SIG-M5 (cell line): ENCODE data around the gene FAM107B.
"Not testable (repeated sequence)": the region's sequence is repeated elsewhere in the genome, so short reads cannot be mapped to it uniquely, and the experiment has no call there.

ENCODE experiments used
- DNase-seq: peaks from one replicate; lab custom pipeline; 2025; lab: John Stamatoyannopoulos, UW

The FAM107B gene

DNA sequence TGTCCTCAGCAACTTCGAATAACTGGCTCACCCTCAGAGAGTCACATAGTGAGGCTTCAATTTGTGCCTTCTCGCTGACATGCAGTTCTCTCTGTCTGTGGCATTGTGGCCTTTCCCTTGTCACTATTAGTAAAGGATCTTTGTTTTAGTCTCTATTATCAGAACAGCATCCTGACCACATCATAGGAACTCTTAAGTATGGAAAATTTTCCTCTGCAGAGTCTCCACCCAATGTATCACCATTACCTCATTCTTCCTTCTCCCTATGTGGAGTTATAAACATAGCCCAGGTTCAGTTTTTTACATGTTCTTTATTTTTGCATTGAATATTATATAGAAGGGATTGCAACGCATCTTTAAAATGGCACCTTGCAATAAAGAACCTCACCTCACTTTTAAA, 112.9 kb downstream of the FAM107B start:
- no peak for DNase-seq

- no peak for DNase-seq
Observed at GRCh38 chr10:14660831-14661230, 113.9 kb downstream of the FAM107B start.

- DNase-seq = peak; percentile 79
Observed at GRCh38 chr10:14659626-14660196, 115.0 kb downstream of the FAM107B start.

DNA sequence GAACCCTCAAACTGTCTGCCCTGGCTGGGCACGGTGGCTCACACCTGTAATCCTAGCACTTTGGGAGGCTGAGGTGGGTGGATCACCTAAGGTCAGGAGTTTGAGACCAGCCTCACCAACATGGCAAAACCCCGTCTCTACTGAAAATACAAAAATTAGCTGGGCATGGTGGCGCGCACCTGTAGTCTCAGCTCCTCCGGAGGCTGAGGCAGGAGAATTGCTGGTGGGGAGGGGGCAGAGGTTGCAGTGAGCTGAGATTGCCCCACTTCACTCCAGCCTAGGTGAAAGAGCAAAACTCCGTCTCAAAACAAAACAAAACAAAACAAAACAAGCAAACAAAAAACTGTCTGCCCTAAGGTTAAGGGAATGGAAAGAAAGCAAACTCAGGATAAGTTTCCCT, 115.6 kb downstream of the FAM107B start:
- not testable (repeated sequence) for DNase-seq

GRCh38 chr10:14658331-14659127, 116.2 kb downstream of the FAM107B start:
- no peak for DNase-seq

DNA sequence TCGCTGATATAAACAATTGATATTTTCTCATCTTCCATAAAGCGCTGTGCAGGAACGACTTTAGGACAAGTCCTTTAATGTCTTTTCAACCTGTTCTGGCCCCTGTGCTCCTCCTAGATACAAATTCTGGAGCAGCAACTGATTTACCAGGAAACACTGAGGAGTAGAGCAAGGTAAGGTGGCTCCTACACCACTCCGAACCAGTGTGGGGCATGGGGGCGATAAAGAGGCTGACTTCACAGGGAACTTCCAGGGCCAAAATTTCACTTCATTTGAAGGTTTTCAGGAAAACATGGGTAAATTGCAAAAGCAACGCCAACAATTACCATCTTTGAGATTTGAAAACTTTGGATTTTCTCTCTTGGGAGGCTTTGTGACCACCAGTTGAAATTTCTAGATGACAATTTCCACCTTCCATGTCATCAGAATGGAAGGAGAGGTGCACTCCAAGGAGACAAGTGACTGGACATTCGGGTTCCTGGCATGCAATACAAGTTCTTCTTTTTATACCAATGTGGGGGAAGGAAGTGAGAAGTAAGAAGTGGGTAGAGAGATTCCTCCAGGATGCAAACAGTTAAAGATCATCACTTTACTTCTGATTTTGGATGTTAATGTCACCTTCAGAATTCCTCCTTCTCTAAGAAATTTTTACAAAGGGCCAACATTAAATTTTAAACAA, 118.5 kb downstream of the FAM107B start:
- DNase-seq = no peak

DNA sequence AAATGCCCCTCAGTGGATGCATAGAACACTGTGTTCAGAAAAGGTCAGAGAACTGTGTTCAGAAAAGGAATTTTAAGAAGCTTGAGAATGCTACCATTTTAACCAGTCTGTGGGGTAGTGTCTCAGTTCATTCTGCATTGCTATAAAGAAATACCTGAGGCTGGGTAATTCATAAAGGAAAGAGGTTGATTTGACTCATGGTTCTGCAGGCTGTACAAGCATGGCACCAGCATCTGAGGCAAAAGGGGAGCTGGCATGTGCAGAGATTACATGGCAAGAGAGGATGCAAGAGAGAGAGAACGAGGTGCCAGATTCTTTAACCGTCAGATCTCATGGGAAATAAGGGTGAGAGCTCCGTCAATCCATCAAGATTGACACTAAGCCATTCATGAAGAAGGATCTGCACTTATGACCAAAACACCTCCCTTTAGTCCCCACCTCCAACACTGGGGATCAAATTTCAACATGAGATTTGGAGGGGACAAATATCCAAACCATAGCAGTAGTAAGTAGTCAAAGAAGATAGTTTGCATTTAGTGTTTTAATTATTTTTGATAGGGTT, 119.8 kb downstream of the FAM107B start:
- no peak for DNase-seq

GRCh38 chr10:14653271-14654161, 121.2 kb downstream of the FAM107B start:
- no peak for DNase-seq

- no peak for DNase-seq
Observed at GRCh38 chr10:14652816-14653215, 121.9 kb downstream of the FAM107B start.

DNA sequence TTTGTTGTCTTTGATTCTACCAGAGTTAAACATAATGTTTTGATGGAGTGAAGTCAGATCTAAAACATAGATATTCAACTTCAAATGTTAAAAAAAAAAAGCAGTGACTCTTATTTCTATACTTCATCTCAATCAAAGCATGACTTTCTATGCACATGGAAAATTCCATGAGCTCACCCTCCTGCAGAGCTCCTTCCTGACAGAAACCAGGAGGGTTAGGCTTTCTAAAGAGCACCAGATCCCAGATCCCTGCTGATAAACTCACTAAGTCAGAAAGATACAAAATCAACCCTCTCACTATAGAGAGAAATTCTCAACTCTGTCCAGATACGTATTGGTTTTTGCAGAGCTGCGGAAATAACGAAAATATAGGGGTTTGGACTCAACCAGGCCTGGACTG, 122.6 kb downstream of the FAM107B start:
- DNase-seq = no peak

GRCh38 chr10:14649739-14650138, 125.0 kb downstream of the FAM107B start:
- DNase-seq = no peak

DNA sequence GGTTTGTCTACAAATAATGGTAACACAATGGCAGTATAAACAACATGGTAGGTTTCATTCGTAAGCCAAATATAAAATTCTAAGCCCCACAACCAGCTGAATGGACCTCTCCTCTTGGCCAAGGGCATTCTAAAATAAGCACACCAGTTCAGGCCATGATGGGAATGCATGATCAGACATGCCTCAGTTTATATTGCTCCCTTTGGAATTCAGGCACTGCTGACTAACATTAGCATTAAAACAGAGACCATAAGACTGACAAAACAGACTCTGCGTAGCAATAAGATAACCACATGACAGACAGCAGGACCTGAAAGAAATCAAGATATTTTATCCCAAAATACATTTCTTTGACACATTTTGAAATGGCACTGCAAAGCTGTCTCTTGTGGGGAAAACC, 125.8 kb downstream of the FAM107B start:
- DNase-seq = no peak

GRCh38 chr10:14648005-14648765, 126.5 kb downstream of the FAM107B start:
- peak; percentile 56 for DNase-seq

DNA sequence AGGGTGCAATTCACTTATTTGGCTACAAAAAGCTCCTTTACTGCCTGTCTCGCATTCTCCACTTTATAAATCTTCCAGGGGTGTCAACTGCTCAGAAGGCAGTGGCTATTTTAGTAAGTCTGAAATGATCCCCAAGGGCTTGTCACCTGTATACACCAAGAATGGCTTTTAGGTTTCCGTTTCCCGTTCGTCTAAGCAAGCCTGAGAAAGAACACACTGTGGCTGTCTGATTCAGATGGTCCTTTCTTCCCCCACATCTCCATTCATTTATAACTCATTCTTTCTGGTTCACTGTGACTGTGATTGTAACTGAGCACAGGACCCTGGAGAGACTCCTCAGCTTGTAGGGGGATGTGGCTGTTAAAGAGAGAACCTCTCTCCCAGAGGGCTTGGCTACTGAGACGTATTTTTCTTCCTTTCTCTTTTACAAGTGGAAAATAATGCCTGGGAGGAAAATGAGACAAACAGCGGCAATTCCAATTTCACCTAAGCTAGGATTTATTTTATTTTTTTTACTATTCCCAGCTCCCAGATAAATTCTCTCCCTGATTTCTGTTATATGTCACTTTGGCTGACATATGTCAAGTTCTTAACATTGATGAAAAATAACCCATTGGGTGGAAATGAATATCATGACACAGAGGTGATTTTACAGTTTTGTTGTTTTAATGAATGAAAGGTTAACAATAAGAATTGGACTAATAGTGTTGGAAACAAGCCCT, 129.3 kb downstream of the FAM107B start:
- no peak for DNase-seq

- DNase-seq = no peak
Observed at GRCh38 chr10:14639637-14640036, 135.1 kb downstream of the FAM107B start.

DNA sequence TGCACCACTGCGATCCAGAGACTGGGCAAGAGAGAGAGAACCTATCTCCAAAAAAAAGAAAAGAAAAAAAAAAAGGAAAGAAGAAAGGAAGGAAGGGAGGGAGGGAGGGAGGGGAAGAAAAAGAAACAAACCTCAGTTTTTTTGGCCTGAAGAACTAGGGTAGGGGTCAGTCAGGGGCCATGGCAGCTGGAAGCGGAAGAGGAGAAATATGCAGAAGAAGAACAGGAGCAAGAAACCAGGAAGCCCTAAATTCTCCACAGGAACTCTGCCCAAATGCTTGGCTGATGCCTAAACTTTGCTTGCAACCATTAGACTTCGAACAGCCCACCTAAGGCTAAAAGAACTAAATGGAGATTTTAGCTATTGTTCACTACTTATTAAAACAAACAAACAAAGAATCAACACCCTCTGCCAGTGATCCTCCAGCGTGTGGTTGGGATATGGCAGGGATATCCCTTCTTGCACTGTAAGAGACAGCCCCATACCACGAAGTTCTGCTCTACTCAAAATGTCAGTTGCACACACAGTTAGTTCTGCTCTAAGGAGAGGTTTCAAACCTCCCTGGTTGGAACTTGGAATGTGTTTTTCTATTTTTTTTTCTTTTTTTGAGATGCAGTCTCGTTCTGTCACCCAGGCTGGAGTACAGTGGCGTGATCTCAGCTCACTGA, 139.5 kb downstream of the FAM107B start:
- no peak for DNase-seq

- not testable (repeated sequence) for DNase-seq
Observed at GRCh38 chr10:14634572-14634971, 140.1 kb downstream of the FAM107B start.

DNA sequence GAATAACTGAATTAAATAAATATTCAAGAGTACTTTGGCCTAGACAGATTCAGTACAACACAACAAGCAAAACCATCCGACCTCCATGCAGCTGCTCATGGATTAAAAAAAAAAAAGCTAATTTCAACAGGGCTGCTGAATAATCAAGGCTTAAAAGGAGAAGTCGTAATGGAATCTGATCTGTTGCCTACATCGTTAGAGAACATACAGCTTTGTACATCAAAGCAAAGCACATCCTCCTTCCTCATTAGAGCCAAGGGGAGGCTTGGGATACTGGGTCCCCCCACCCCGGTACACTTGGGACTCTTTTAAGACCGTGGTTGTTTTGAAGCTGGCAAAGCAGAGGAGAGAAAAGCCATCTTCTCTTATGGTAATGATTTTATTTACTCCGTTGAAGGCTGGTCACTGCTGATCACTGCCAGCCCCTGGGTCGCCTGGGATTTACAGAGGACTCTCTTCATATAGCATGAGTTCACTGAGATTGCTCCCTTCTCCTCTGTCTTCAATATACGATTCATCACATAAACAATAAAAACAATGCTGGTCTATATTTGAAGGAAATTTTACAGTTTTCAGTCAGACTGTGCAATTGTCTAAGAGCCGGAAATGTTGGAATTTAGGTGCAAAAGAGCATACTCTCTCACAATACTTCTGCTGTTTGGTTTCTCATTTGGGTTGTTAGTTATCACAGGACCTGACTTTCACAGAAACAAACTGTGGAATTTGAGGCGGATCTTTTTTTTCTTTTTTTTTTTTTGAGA, 148.8 kb downstream of the FAM107B start:
- DNase-seq = no peak

DNA sequence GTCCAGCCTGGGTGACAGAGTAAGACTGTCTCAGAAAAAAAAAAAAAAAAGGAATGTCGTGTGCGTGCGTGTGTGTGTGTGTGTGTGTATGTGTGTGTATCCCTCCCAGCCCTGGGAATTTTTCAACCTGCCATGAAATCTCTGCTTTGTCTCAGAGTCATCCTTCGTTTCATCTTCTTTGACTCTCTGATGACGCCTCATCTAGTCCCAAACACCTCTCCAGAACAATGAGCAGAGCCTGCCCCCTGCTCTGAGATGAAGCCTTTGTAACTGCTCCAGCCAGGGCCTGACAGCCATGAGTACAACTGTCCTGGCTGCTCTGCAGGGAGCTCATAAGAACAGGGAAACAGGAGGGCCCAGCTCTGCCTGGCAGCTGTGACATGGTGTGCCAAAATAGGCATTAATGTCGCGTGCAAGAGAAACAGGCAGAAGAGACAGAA, 149.5 kb downstream of the FAM107B start:
- DNase-seq = no peak
